ENCODE measurements around the gene ELAVL1. TPM values are rescaled to one million over a fixed set of nuclear protein-coding genes. Genes with fewer than 3 reads are reported as not detected.

ELAVL1 gene
- total and polyA plus RNA-seq, 2 of the 13 experiments (the other 11 are each of a cell fraction or from before 2014, with no cell fraction given) = 27.9 to 38.4 TPM

- TF ChIP-seq FIP1L1 (IDR thresholded peaks at IDR 0.05; ENCODE audit: borderline replicate concordance, insufficient read depth, low read depth, low read length) (no peak), ZBTB14 (CRISPR knock-in tag; IDR thresholded peaks at IDR 0.05) (no peak), REXO4 (CRISPR knock-in tag; IDR thresholded peaks at IDR 0.05; ENCODE audit: borderline replicate concordance) (no peak), SALL1 (CRISPR knock-in tag; IDR thresholded peaks at IDR 0.05) (peak; percentile 84), ARID3A (IDR thresholded peaks at IDR 0.05; ENCODE audit: low read depth, low read length) (0 out of 2 replicates have a peak, but pooled peaks have one; percentile 15), ATAD3A (CRISPR knock-in tag; IDR thresholded peaks at IDR 0.05) (no peak), ZNF572 (CRISPR knock-in tag; IDR thresholded peaks at IDR 0.05) (peak; percentile 51; the same call in 1 of the 2 replicates), YEATS2 (CRISPR knock-in tag; IDR thresholded peaks at IDR 0.05; ENCODE audit: borderline replicate concordance) (peak; percentile 85), ZNF75D (CRISPR knock-in tag; IDR thresholded peaks at IDR 0.05; ENCODE audit: borderline replicate concordance) (no peak), STAT6 (CRISPR knock-in tag; IDR thresholded peaks at IDR 0.05; ENCODE audit: borderline replicate concordance) (no peak), EP300 (IDR thresholded peaks at IDR 0.05; ENCODE audit: low read depth in 2 of 2, low read length in 2 of 2) (no peak; a peak in 1 of 4 replicates), EP300 (CRISPR knock-in tag; IDR thresholded peaks at IDR 0.05; ENCODE audit: borderline replicate concordance) (peak; percentile 63; the same call in 1 of the 2 replicates), SMYD3 (CRISPR knock-in tag; IDR thresholded peaks at IDR 0.05) (no peak), ZNF124 (CRISPR knock-in tag; IDR thresholded peaks at IDR 0.05) (peak; percentile 77; the same call in 1 of the 2 replicates), TBX3 (IDR thresholded peaks at IDR 0.05; ENCODE audit: borderline replicate concordance) (no peak), ATM (IDR thresholded peaks at IDR 0.05; ENCODE audit: borderline replicate concordance) (no peak), CENPX (CRISPR knock-in tag; IDR thresholded peaks at IDR 0.05) (no peak), POLR2G (IDR thresholded peaks at IDR 0.05; ENCODE audit: low read depth, low read length) (peak; percentile 76), ZBTB33 (CRISPR knock-in tag; IDR thresholded peaks at IDR 0.05) (peak; percentile 27; the same call in 1 of the 2 replicates), RAD51 (IDR thresholded peaks at IDR 0.05; ENCODE audit: borderline replicate concordance) (no peak), NFATC3 (CRISPR knock-in tag; IDR thresholded peaks at IDR 0.05) (no peak), ZNF563 (CRISPR knock-in tag; IDR thresholded peaks at IDR 0.05) (0 out of 2 replicates have a peak, but pooled peaks have one; percentile 32)
Observed at GRCh38 chr19:7919610-7920518, 85.6 kb downstream of the ELAVL1 start, which contains the start of gene SNAPC2 (continued).
